Measurements from ENCODE around the gene ABCC11.
A peak's percentile ranks its signal among the peaks of the same experiment; 100 is the strongest.

ABCC11 gene

DNA sequence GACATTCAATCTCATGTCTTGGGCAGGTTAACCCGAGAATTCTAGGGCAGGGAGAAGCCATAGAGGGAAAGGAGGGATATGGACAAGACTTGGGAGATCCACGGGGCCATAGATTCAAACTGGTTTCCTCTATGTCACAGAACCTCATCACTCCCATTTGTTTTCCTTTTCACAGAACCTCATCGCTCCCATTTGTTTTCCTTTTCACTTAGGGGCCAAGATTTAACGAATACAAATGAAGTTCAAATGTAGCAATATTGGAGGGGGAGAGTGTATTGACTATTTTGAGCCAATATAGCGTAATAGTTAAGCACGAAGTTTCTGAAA lies 42.6 kb downstream of the ABCC11 start:
- no peak for DNase-seq (ENCODE audit: low read depth)
- H3K4me3 ChIP-seq (ENCODE audit: low read depth, low read length) = no peak overlapping the region
- no peak for TF ChIP-seq CTCF (conservative IDR thresholded peaks at IDR 0.05; ENCODE audit: low read depth, low read length)

- no peak for DNase-seq (ENCODE audit: low read depth)
- TF ChIP-seq CTCF (conservative IDR thresholded peaks at IDR 0.05; ENCODE audit: low read depth, low read length) = no peak
Observed at GRCh38 chr16:48203974-48204824, 43.1 kb downstream of the ABCC11 start.

DNA sequence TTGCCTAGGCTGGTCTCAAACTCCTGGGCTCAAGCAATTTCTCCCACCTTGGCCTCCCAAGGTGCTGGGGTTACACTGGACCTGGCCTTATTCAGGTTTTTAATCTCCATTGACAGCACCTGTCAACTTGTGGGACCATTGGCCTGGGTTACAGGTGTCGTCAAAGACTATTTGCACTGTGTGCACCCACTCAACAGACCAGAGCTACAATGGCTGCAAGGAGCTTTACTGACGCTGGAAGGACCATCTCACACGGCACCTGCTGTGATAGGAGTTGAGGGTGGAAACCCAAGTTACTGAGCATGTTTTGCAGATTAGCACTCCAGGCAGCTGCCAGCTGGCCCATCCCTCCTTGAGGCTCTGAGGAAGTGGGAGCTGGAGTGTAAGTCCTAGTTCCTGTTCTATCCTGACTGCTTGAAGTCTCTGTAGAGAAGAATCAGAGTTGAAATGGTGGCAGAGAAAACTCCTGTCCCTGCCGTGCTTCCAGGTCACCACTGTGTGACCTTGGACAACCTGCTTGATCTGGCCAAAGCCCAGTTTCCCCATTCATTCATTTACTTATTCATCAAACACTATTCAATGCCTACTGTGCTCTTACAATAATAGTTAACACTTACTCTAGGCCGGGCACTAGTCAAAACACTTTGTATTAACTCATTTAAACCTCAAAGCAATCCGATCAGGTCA lies 45.7 kb downstream of the ABCC11 start:
- TF ChIP-seq CTCF (conservative IDR thresholded peaks at IDR 0.05; ENCODE audit: low read depth, low read length) = no peak
- no peak overlapping the region for H3K4me3 ChIP-seq (ENCODE audit: low read depth, low read length)
- no peak for DNase-seq (ENCODE audit: low read depth)

More at GRCh38 chr16:48203974-48204824, 43.1 kb downstream of the ABCC11 start:
- no peak overlapping the region for H3K4me3 ChIP-seq (ENCODE audit: low read depth, low read length)

DNA sequence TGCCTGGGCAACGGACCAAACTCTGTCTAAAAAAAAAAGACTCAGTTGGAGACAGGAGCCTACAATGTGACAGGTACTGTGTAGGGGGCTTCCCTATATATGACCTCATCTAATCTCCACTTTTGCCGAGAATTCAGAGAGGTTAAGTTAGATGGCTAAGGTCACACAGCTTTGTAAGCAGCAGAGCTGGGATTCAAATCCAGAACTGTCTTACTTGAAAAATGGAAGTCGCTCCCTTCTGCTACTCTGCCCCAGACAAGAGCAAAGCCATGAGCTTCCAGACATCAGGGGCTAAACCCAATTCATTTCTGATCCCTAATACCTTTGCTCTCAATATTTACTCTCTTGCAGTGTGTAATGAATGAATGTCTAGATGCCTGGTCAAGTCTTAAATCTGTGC lies 50.0 kb downstream of the ABCC11 start:
- TF ChIP-seq CTCF (conservative IDR thresholded peaks at IDR 0.05; ENCODE audit: low read depth, low read length) = no peak
- no peak for DNase-seq (ENCODE audit: low read depth)
- H3K4me3 ChIP-seq (ENCODE audit: low read depth, low read length) = no peak overlapping the region

DNA sequence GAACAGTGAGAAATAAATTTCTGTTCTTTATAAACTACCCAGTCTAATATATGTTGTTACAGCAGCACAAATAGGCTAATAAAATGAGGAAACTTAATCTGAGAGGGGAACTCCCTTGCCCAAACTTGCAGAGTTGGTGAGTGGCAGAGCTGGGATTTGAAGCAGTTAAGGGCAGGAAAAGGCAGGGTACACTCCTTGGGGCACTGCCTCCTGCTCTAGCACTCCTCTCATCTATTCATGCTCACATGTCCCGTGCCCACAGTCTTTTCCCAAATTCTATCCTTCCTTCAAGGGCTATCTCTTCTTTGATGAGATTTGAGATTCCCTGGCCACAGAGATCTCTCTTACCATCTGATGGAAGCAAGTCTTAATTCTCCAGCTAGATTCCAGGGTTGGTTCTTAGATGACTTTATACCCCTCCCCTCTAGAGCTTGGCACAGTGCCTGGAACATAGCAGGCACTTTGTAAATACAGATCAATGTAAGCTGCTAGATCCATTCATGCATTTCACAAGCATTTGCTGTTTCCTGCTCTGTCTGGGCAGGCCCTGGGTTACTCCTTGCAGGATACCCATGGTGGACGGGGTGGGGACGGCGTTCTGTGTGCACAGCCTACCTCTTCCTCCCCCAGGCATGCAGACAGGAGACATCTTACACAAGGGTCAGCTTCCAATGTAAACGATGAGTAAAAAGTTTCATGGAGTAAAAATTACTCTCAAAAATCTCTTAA lies 52.3 kb downstream of the ABCC11 start:
- DNase-seq (ENCODE audit: low read depth) = peak; percentile 77
- no peak overlapping the region for H3K4me3 ChIP-seq (ENCODE audit: low read depth, low read length)

DNA sequence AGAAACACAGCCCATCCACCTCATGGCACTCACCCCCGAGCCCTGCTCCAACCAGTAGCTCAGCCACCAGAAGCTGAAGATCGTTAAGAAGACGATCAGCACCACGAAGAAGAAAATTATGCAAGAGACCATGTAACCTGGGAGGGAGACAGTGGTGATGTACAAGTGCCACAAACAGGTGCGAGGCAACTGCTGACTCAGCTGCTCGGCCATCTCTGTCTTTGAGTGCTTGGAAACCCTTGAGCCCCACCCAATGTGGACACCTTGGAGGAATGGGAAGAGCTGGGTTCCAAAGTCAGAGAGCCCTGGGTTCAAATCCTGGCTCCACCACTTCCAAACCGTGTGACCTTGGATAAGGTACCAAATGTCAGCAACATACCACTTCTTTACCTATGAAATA lies 53.5 kb downstream of the ABCC11 start:
- no peak for DNase-seq (ENCODE audit: low read depth)
- no peak overlapping the region for H3K4me3 ChIP-seq (ENCODE audit: low read depth, low read length)
- TF ChIP-seq CTCF (conservative IDR thresholded peaks at IDR 0.05; ENCODE audit: low read depth, low read length) = no peak

More for the DNA sequence above, 52.3 kb downstream of the ABCC11 start:
- no peak for TF ChIP-seq CTCF (conservative IDR thresholded peaks at IDR 0.05; ENCODE audit: low read depth, low read length)

Data from choroid plexus epithelial cell (primary cell).